ENCODE measurements around the gene CSNK1G2. TPM values are rescaled to one million over a fixed set of nuclear protein-coding genes. Genes with fewer than 3 reads are reported as not detected.

The CSNK1G2 gene
- total RNA-seq, 4 donors from 2014 or later, result 75.0 to 321 (median 140) TPM

DNA sequence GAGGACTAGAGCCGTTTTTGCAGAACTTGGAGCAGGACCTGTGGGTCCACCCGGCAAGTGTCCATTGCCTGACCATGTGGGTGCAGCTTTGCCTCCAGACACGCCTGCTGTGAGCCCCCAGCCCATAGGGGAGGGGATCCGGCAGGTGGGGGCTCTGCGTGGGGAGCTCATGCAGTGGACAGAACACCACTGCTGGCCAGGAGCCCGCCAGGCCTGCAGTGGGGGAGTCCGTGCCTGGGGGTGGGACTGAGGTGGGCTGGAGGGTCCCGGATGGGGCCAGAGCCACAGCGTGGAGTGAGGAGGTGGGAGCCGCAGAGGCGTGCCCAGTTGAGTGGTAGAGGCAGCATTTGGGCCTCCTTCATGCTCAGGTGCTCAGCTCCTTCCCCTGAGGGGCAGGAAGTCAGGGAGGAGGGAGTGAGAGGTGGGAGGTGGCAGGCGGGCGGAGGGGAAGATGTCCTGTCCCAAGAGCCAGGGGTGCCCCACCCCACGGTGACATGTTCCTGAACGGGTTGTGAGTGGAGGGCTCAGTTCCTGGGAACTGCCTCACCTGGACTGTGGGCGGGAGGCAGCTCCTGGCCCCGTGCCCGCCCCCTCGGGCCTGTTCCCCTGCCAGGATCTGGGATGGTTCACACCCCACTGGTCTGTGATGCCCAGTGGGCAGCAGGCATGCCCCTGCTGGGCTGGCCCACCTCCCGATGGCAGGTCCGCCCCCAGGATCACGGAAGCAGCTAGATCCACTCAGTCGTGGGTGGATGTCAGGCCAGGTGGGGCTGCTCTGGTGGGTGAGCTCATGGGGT is 27.0 kb upstream of the CSNK1G2 start:
- H3K27me3 ChIP-seq, result no peaks in the 10 kb centered on the region
- H3K36me3 ChIP-seq, result peaks cover 0 to 13% (median 6%) of the 10 kb centered on the region in 4 donors
- 85% methylated on average over 22 of the region's 23 CpGs; no CpG with 5 or more reads in 1 of the 2 donors for WGBS, 2 donors (ENCODE audit: low coverage in 1 of 2)
- in situ Hi-C loops (cut with MboI; ENCODE audit: low pct_ligation_motif_present in 1 of 4, low pct_unique_long_range_greater_than_20kb in 1 of 4, low sequenced_read_pairs in 3 of 4), result no loop called here
- intact Hi-C loops (cut with DNase I; ENCODE audit: low total_unique reads), result no loop called here
- H3K4me3 ChIP-seq, result no peak overlapping the region
- no peak for DNase-seq
- TF ChIP-seq POLR2A (IDR thresholded peaks at IDR 0.05), result no peak
- TF ChIP-seq EP300 (IDR thresholded peaks at IDR 0.05; ENCODE audit: low read depth), result no peak
- TF ChIP-seq POLR2AphosphoS5 (IDR thresholded peaks at IDR 0.05), result no peak
- TF ChIP-seq, protein P1, sequence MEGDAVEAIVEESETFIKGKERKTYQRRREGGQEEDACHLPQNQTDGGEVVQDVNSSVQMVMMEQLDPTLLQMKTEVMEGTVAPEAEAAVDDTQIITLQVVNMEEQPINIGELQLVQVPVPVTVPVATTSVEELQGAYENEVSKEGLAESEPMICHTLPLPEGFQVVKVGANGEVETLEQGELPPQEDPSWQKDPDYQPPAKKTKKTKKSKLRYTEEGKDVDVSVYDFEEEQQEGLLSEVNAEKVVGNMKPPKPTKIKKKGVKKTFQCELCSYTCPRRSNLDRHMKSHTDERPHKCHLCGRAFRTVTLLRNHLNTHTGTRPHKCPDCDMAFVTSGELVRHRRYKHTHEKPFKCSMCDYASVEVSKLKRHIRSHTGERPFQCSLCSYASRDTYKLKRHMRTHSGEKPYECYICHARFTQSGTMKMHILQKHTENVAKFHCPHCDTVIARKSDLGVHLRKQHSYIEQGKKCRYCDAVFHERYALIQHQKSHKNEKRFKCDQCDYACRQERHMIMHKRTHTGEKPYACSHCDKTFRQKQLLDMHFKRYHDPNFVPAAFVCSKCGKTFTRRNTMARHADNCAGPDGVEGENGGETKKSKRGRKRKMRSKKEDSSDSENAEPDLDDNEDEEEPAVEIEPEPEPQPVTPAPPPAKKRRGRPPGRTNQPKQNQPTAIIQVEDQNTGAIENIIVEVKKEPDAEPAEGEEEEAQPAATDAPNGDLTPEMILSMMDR (IDR thresholded peaks at IDR 0.05), result no peak
- no peaks in the 10 kb centered on the region for H3K9me3 ChIP-seq
- no peak overlapping the region for H3K27ac ChIP-seq
- H3K4me1 ChIP-seq, result peaks cover 11 to 21% (median 15%) of the 10 kb centered on the region in 4 donors

DNA sequence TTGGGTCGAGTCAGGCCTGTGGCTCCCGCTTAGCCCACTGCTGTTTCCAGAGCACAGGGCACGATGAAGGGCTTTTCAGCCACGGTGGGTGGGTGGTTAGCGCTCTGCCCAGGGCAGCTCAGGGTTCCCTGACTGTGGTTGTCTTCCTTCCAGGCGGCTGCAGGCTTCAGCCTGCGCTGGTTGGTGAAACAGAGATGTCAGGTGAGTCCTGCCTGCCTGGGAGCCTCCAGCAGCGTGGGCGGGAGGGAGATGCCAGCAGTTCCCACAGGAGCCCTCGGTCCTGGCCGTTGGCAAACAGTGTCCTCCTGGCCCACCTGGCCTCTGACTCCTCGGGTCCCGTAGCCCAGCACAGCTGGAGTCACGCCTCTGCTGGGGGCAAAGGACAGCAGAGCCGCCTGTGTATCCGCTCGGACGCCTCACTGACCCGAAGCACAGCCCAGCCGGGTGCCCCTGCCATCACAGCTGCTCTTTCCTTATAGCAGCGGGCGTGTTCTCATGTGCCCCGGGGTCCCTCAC is 26.1 kb upstream of the CSNK1G2 start:
- Histone ChIP-seq H3K36me3 (peaks cover 0 to 21% (median 8%) of the 10 kb centered on the region in 4 donors), H3K27ac (no peak overlapping the region), H3K4me3 (no peak overlapping the region), H3K27me3 (no peaks in the 10 kb centered on the region), H3K9me3 (no peaks in the 10 kb centered on the region), H3K4me1 (peaks cover 3 to 12% (median 6%) of the 10 kb centered on the region in 4 donors)
- DNase-seq, result no peak
- WGBS, 2 donors (ENCODE audit: low coverage in 1 of 2), result 91% methylated on average over 23 of the region's 23 CpGs; no CpG with 5 or more reads in 1 of the 2 donors
- no peak for TF ChIP-seq EP300 (IDR thresholded peaks at IDR 0.05; ENCODE audit: low read depth)
- no peak for TF ChIP-seq POLR2A (IDR thresholded peaks at IDR 0.05)
- TF ChIP-seq, protein P1 (IDR thresholded peaks at IDR 0.05), result no peak
- no peak for TF ChIP-seq POLR2AphosphoS5 (IDR thresholded peaks at IDR 0.05)
- intact Hi-C loops (cut with DNase I; ENCODE audit: low total_unique reads) (no loop called here), in situ Hi-C loops (cut with MboI; ENCODE audit: low pct_ligation_motif_present in 1 of 4, low pct_unique_long_range_greater_than_20kb in 1 of 4, low sequenced_read_pairs in 3 of 4) (no loop called here)

DNA sequence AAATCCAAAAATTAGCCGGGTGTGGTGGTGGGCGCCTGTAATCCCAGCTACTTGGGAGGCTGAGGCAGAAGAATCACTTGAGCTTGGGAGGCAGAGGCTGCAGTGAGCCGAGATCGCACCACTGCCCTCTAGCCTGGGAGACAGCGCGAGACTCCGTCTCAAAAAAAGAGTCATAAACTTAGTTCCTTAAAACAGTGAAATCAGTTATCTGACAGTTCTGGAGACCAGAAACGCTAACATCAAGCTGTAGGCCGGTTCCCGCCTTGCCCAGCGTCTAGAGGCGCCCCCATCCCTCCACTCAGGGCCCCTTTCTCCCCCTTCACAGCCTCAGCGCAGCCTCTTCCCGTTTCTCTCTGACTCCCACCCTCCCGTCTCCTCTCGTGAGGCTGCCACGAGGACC is 23.8 kb upstream of the CSNK1G2 start:
- Histone ChIP-seq H3K4me1 (peaks cover 0 to 4% (median 1%) of the 10 kb centered on the region in 4 donors), H3K27ac (no peak overlapping the region), H3K27me3 (no peaks in the 10 kb centered on the region), H3K9me3 (no peaks in the 10 kb centered on the region), H3K36me3 (peaks cover 0 to 33% (median 15%) of the 10 kb centered on the region in 4 donors), H3K4me3 (no peak overlapping the region)
- DNase-seq, result no peak
- WGBS, 2 donors (ENCODE audit: low coverage in 1 of 2), result 78 to 84% methylated on average over 6 to 17 of the region's 17 CpGs
- TF ChIP-seq, protein P1 (IDR thresholded peaks at IDR 0.05), result no peak
- TF ChIP-seq POLR2AphosphoS5 (IDR thresholded peaks at IDR 0.05) (no peak), POLR2A (IDR thresholded peaks at IDR 0.05) (no peak), EP300 (IDR thresholded peaks at IDR 0.05; ENCODE audit: low read depth) (no peak)
- in situ Hi-C loops (cut with MboI; ENCODE audit: low pct_ligation_motif_present in 1 of 4, low pct_unique_long_range_greater_than_20kb in 1 of 4, low sequenced_read_pairs in 3 of 4) (no loop called here), intact Hi-C loops (cut with DNase I; ENCODE audit: low total_unique reads) (no loop called here)

DNA sequence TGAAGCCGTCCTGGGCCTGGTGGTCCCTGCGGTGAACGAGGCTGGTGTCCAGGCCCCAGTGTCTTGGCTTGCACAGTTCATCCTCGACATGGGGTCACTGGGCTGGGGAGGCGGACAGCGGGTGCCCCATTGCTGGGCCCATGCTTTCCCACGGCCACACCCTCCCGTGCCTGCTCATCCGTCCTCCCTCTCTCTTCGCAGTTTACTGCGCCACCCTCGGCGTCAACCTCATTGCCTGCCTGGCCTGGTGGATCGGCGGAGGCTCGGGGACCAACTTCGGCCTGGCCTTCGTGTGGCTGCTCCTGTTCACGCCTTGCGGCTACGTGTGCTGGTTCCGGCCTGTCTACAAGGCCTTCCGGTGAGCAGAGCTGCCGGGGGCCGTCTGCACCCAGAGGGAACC is 23.0 kb upstream of the CSNK1G2 start:
- Histone ChIP-seq H3K27ac (no peak overlapping the region), H3K4me3 (no peak overlapping the region), H3K27me3 (no peaks in the 10 kb centered on the region), H3K4me1 (no peaks in the 10 kb centered on the region), H3K9me3 (no peaks in the 10 kb centered on the region), H3K36me3 (peaks cover 0 to 29% (median 12%) of the 10 kb centered on the region in 4 donors)
- DNase-seq, result no peak
- TF ChIP-seq, protein P1 (IDR thresholded peaks at IDR 0.05), result no peak
- TF ChIP-seq POLR2AphosphoS5 (IDR thresholded peaks at IDR 0.05) (no peak), POLR2A (IDR thresholded peaks at IDR 0.05) (no peak), EP300 (IDR thresholded peaks at IDR 0.05; ENCODE audit: low read depth) (no peak)
- intact Hi-C loops (cut with DNase I; ENCODE audit: low total_unique reads) (no loop called here), in situ Hi-C loops (cut with MboI; ENCODE audit: low pct_ligation_motif_present in 1 of 4, low pct_unique_long_range_greater_than_20kb in 1 of 4, low sequenced_read_pairs in 3 of 4) (no loop called here)
- WGBS, 2 donors (ENCODE audit: low coverage in 1 of 2), result 93% methylated on average over 25 of the region's 25 CpGs; no CpG with 5 or more reads in 1 of the 2 donors
